ENCODE measurements around the gene VARS2.
"Not testable (repeated sequence)": the region's sequence is repeated elsewhere in the genome, so short reads cannot be mapped to it uniquely, and the experiment has no call there.

VARS2 gene

GRCh38 chr6:30914076-30914853 lies at the start of gene VARS2:
TSS of gene VARS2 (plus strand) at chr6:30914238. CDS start at chr6:30914837, 599 bp downstream.
- peak; percentile 96 for ATAC-seq

- ATAC-seq = no peak
These were observed 49.7 kb upstream of the VARS2 start for GRCh38 chr6:30864325-30864724.

GRCh38 chr6:30869241-30869749 lies 44.7 kb upstream of the VARS2 start:
- ATAC-seq = not testable (repeated sequence)

GRCh38 chr6:30870546-30870945 lies 43.5 kb upstream of the VARS2 start:
- no peak for ATAC-seq

- ATAC-seq = no peak
These were observed 42.4 kb upstream of the VARS2 start for GRCh38 chr6:30871592-30872183.

- ATAC-seq = no peak
These were observed 40.8 kb upstream of the VARS2 start for GRCh38 chr6:30873137-30873640.

- not testable (repeated sequence) for ATAC-seq
These were observed 40.2 kb upstream of the VARS2 start for GRCh38 chr6:30873795-30874194.

- no peak for ATAC-seq
These were observed 38.6 kb upstream of the VARS2 start for GRCh38 chr6:30875244-30876038.

GRCh38 chr6:30876039-30876730 lies 37.9 kb upstream of the VARS2 start:
- ATAC-seq = no peak

GRCh38 chr6:30877419-30878262 lies 36.4 kb upstream of the VARS2 start:
- peak; percentile 75 to 77 for ATAC-seq

GRCh38 chr6:30879684-30880427 lies 34.2 kb upstream of the VARS2 start:
- no peak for ATAC-seq

- no peak for ATAC-seq
These were observed 33.3 kb upstream of the VARS2 start for GRCh38 chr6:30880698-30881252.

GRCh38 chr6:30881392-30882203 lies 32.4 kb upstream of the VARS2 start:
- no peak for ATAC-seq

GRCh38 chr6:30882204-30882758 lies 31.8 kb upstream of the VARS2 start:
- no peak for ATAC-seq

GRCh38 chr6:30882759-30883684 lies 31.0 kb upstream of the VARS2 start:
- ATAC-seq = no peak

- peak; percentile 57 to 62 for ATAC-seq
These were observed 30.1 kb upstream of the VARS2 start, which contains the start of gene DDR1 for GRCh38 chr6:30883685-30884520. TSS of gene DDR1 (plus strand) at chr6:30884519. CDS start at chr6:30888730, 4,211 bp downstream.

All from activated CD4-positive, CD25-positive, alpha-beta regulatory T cell treated with anti-CD3 and anti-CD28 coated beads, Interleukin-2, amount 50 U/mL, for 24 hours (primary cell).